ENCODE results near the gene ZNF236. TPM values are rescaled to one million over a fixed set of nuclear protein-coding genes. Genes with fewer than 3 reads are reported as not detected.

ZNF236 gene
- total and polyA plus RNA-seq, 2 of the 13 experiments (the other 11 are each of a cell fraction or from before 2014, with no cell fraction given): 3.0 to 7.2 TPM

- DNase-seq (ENCODE audit: low spot score): no peak
- Histone ChIP-seq H3K4me3 (replicated peaks in 1 of 3; ENCODE audit: insufficient read depth in 1 of 3, low read depth in 2 of 3, low read length in 3 of 3) (no peak overlapping the region), H3K79me2 (ENCODE audit: insufficient read depth, low read length) (no peaks in the 10 kb centered on the region), H3K27ac (ENCODE audit: extremely low read length, insufficient read depth, low read length) (no peak overlapping the region), H3K4me1 (ENCODE audit: insufficient read depth, low read length) (peaks cover 26% of the 10 kb centered on the region), H3K27me3 (ENCODE audit: control insufficient read depth in 1 of 2, insufficient read depth in 2 of 2, low read length in 2 of 2) (no peaks in the 10 kb centered on the region), H3K9me3 (ENCODE audit: low read length) (no peaks in the 10 kb centered on the region), H2AFZ (ENCODE audit: low read length) (no peak overlapping the region), H3K36me3 (replicated peaks in 1 of 2; ENCODE audit: control insufficient read depth in 1 of 2, insufficient read depth in 2 of 2, low read length in 2 of 2) (no peaks in the 10 kb centered on the region), H3K4me2 (ENCODE audit: low read depth, low read length) (no peak overlapping the region), H4K20me1 (ENCODE audit: insufficient read depth, low read length) (no peaks in the 10 kb centered on the region), H3K9ac (ENCODE audit: insufficient read depth, low read depth, low read length) (no peak overlapping the region)
- 94% methylated on average over 29 of the region's 31 CpGs for WGBS (ENCODE audit: low lambda C conversion rate)
- TF ChIP-seq SRSF1 (optimal IDR thresholded peaks at IDR 0.05; ENCODE audit: low read depth, low read length) (no peak), ZNF383 (CRISPR knock-in tag; IDR thresholded peaks at IDR 0.05; ENCODE audit: borderline replicate concordance) (no peak), ZBTB40 (IDR thresholded peaks at IDR 0.05) (no peak), ZBTB40 (CRISPR knock-in tag; IDR thresholded peaks at IDR 0.05) (no peak), ZFP1 (CRISPR knock-in tag; IDR thresholded peaks at IDR 0.05) (no peak), ZNF205 (CRISPR knock-in tag; IDR thresholded peaks at IDR 0.05) (no peak), POGZ (CRISPR knock-in tag; IDR thresholded peaks at IDR 0.05) (no peak), ZNF350 (CRISPR knock-in tag; IDR thresholded peaks at IDR 0.05; ENCODE audit: borderline replicate concordance, low read depth) (no peak), HNRNPLL (IDR thresholded peaks at IDR 0.05; ENCODE audit: low read depth, low read length, poor library complexity, severe bottlenecking) (no peak), KDM6A (CRISPR knock-in tag; IDR thresholded peaks at IDR 0.05; ENCODE audit: low read depth) (no peak)
- BruUV-seq (replicated peaks): no TSS peak
- intact Hi-C loops (cut with micrococcal nuclease; ENCODE audit: unreplicated experiment): no loop called here
- CTCF ChIA-PET (ENCODE audit: low intra/inter-chr PET ratio, low total read pairs): no interaction called here
- no peak for FAIRE-seq
- in situ Hi-C loops (cut with HindIII; ENCODE audit: extremely low pct_ligation_motif_present, low pct_unique_long_range_greater_than_20kb): no loop called here
- POLR2A ChIA-PET: no interaction called here
- ATAC-seq: no peak
These were observed 156.9 kb downstream of the ZNF236 start for GRCh38 chr18:76979111-76979751.
